Measurements from ENCODE around the gene COMMD8. TPM values are rescaled to one million over a fixed set of nuclear protein-coding genes. Genes with fewer than 3 reads are reported as not detected.

Gene COMMD8
- total RNA-seq, 1 experiment from 2014 or later = 10.9 TPM

GRCh38 chr4:47475411-47475810, 11.9 kb upstream of the COMMD8 start:
- WGBS (ENCODE audit: extremely low coverage, insufficient read length, low lambda C conversion rate) = no CpG with 5 or more reads among the region's 1 CpG
- no peak for DNase-seq
- H3K14ac ChIP-seq (ENCODE audit: insufficient read depth, low read length) = no peak overlapping the region
- H2BK15ac ChIP-seq (ENCODE audit: low read depth, low read length) = no peak overlapping the region
- H3K9me3 Mint-ChIP-seq = no peaks in the 10 kb centered on the region
- H3T11ph ChIP-seq (ENCODE audit: low read length) = no peak overlapping the region
- no peak overlapping the region for H3K56ac ChIP-seq (ENCODE audit: insufficient read length, low read depth, low read length)
- H3K4me2 ChIP-seq (ENCODE audit: insufficient read depth, insufficient read length, low read length) = no peak overlapping the region
- H3K27ac ChIP-seq (ENCODE audit: insufficient read length, low read depth, low read length) = no peak overlapping the region
- no peaks in the 10 kb centered on the region for H3K79me2 ChIP-seq (ENCODE audit: insufficient read depth, low read length)
- H3K4me1 Mint-ChIP-seq = peaks cover 12 to 14% of the 10 kb centered on the region in 2 experiments
- no peaks in the 10 kb centered on the region; the same call in 1 of the 2 replicates for H3K4me1 ChIP-seq (ENCODE audit: insufficient read depth, low read length)
- no peak overlapping the region for H3K4ac ChIP-seq (ENCODE audit: low read depth, low read length)
- H4K20me1 ChIP-seq (ENCODE audit: control insufficient read depth, insufficient read depth, insufficient read length) = no peaks in the 10 kb centered on the region
- H3K27ac Mint-ChIP-seq = no peak overlapping the region
- H2AK5ac ChIP-seq (ENCODE audit: insufficient read length, low read length) = no peak overlapping the region
- no peak overlapping the region for H2BK12ac ChIP-seq (ENCODE audit: insufficient read length, low read depth, low read length)
- H4K91ac ChIP-seq (ENCODE audit: insufficient read length, low read depth, low read length) = no peak overlapping the region
- H2BK5ac ChIP-seq (ENCODE audit: insufficient read length, low read length) = no peak overlapping the region
- no peak overlapping the region for H2AFZ ChIP-seq (ENCODE audit: low read length)
- no peaks in the 10 kb centered on the region for H3K27me3 ChIP-seq (ENCODE audit: insufficient read depth, low read length)
- H3K9ac ChIP-seq (ENCODE audit: extremely low read depth, insufficient read length, low read length) = no peak overlapping the region
- no peak overlapping the region for H3K18ac ChIP-seq (ENCODE audit: insufficient read length, low read depth, low read length)
- H2BK20ac ChIP-seq (ENCODE audit: low read depth, low read length, poor library complexity, severe bottlenecking) = no peak overlapping the region
- no peaks in the 10 kb centered on the region for H3K79me1 ChIP-seq (ENCODE audit: insufficient read depth, low read depth, low read length, poor library complexity, severe bottlenecking)
- H3K23ac ChIP-seq (ENCODE audit: insufficient read length, low read depth, low read length) = no peak overlapping the region
- TF ChIP-seq, protein P1, sequence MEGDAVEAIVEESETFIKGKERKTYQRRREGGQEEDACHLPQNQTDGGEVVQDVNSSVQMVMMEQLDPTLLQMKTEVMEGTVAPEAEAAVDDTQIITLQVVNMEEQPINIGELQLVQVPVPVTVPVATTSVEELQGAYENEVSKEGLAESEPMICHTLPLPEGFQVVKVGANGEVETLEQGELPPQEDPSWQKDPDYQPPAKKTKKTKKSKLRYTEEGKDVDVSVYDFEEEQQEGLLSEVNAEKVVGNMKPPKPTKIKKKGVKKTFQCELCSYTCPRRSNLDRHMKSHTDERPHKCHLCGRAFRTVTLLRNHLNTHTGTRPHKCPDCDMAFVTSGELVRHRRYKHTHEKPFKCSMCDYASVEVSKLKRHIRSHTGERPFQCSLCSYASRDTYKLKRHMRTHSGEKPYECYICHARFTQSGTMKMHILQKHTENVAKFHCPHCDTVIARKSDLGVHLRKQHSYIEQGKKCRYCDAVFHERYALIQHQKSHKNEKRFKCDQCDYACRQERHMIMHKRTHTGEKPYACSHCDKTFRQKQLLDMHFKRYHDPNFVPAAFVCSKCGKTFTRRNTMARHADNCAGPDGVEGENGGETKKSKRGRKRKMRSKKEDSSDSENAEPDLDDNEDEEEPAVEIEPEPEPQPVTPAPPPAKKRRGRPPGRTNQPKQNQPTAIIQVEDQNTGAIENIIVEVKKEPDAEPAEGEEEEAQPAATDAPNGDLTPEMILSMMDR (conservative IDR thresholded peaks at IDR 0.05) = no peak
- H2BK120ac ChIP-seq (ENCODE audit: low read depth, low read length, poor library complexity, severe bottlenecking) = no peak overlapping the region
- no peaks in the 10 kb centered on the region for H3K36me3 Mint-ChIP-seq (ENCODE audit: insufficient read depth in 1 of 3, low read depth in 3 of 3)
- no peaks in the 10 kb centered on the region for H3K23me2 ChIP-seq (ENCODE audit: insufficient read length, low read depth, low read length, poor library complexity, severe bottlenecking)
- H3K9me3 ChIP-seq (ENCODE audit: control insufficient read depth, low read depth, low read length) = no peaks in the 10 kb centered on the region
- no peak overlapping the region for H3K4me3 Mint-ChIP-seq
- no peak overlapping the region for H4K8ac ChIP-seq (replicated peaks; ENCODE audit: insufficient read length, low read depth, low read length)
- no peak overlapping the region for H4K5ac ChIP-seq (ENCODE audit: insufficient read length, low read depth, low read length)
- no peaks in the 10 kb centered on the region for H3K27me3 Mint-ChIP-seq (ENCODE audit: low read depth)

All from H9 (cell line).